HCT116 (cell line): ENCODE data around the gene GALNT7. TPM values are rescaled to one million over a fixed set of nuclear protein-coding genes. Genes with fewer than 3 reads are reported as not detected.

ENCODE experiments used
- ATAC-seq: fragments of 200-7000 bp; cut with Tn5 transposase; 2 replicates; pipeline ENCODE4 v1.9.1; 2020; ENCODE audit warnings: mild to moderate bottlenecking, moderate library complexity
- BruUV-seq: library from RNA; stranded (reverse); fragments of 400-500 nt; replicated peaks from 2 replicates; lab custom pipeline; 2021; lab: Mats Ljungman, UMichigan
- CTCF ChIA-PET: fragments of 300-600 bp; sonication (Branson Sonifier 250); formaldehyde crosslinking; loops from one replicate; lab custom pipeline; 2021; ENCODE audit warnings: antibody characterized with exemption; lab: Charles Lee
- POLR2A ChIA-PET: fragments of 300-600, 350-600 bp; sonication (Branson Sonifier 250); formaldehyde crosslinking; loops from one replicate; lab custom pipeline; 2021; ENCODE audit warnings: antibody characterized with exemption; lab: Charles Lee
- RAD21 ChIA-PET, 2 experiments: fragments of 300-600 bp; sonication (Branson Sonifier 250); formaldehyde crosslinking; loops; one replicate each; lab custom pipeline; 2023; ENCODE audit warnings: low total read pairs in 2 of 2; ENCODE audit not compliant: uncharacterized antibody in 2 of 2, unreplicated experiment in 2 of 2, low non-redundant PET in 1 of 2; lab: Charles Lee
- DNase-seq: peaks from one replicate; pipeline ENCODE4 v3.0.0-alpha.2; 2010; ENCODE audit warnings: low read depth, low spot score
- H2AFZ ChIP-seq: fragments of 200-600 bp; shearing (Covaris generic), sonication (generic); 2 replicates; pipeline ENCODE4 v1.6.1; 2017; ENCODE audit warnings: low read depth, mixed run types, mixed read lengths, antibody characterized with exemption, low read length; ENCODE audit not compliant: poor library complexity, severe bottlenecking
- H3K27ac ChIP-seq: 2 replicates; pipeline ENCODE4 v1.5.1; 2012; ENCODE audit warnings: low read depth, low read length
- H3K27me3 ChIP-seq: fragments of 200-600 bp; sonication (generic); 2 replicates; pipeline ENCODE4 v1.6.1; 2016; ENCODE audit warnings: mixed run types, low read length, mixed read lengths; ENCODE audit not compliant: insufficient read depth
- H3K36me3 ChIP-seq, 2 experiments: fragments of 200-500 bp in 1 of 2; fragments of 200-600 bp in 1 of 2; sonication (Bioruptor generic) in 1 of 2; sonication (generic) in 1 of 2; 2 replicates each; pipeline versions ENCODE4 v1.5.1 to v1.6.1; 2014 to 2016; ENCODE audit warnings: low read length in 2 of 2, inconsistent platforms in 1 of 2, mixed read lengths in 1 of 2, mixed run types in 1 of 2; ENCODE audit not compliant: insufficient read depth in 2 of 2, control insufficient read depth in 1 of 2
- H3K4me1 ChIP-seq, 2 experiments: fragments of 200-600 bp in 1 of 2; sonication (generic) in 1 of 2; 2 replicates each; pipeline versions ENCODE4 v1.5.1 to v1.6.1; 2012 to 2017; ENCODE audit warnings: low read length in 2 of 2, inconsistent platforms in 1 of 2, mild to moderate bottlenecking in 1 of 2, mixed read lengths in 1 of 2, mixed run types in 1 of 2, moderate library complexity in 1 of 2; ENCODE audit not compliant: insufficient read depth in 2 of 2, control insufficient read depth in 1 of 2
- H3K4me2 ChIP-seq: fragments of 200-600 bp; sonication (generic); 2 replicates; pipeline ENCODE4 v1.6.1; 2017; ENCODE audit warnings: mixed run types, low read length, mixed read lengths
- H3K4me3 ChIP-seq, 2 experiments: fragments of 200-600 bp in 1 of 2; sonication (generic) in 1 of 2; replicated peaks in 1 of 2; 2 replicates each; pipeline ENCODE4 v1.5.1; 2011 to 2016; ENCODE audit warnings: low read length in 2 of 2, control low read depth in 1 of 2, low read depth in 1 of 2, mild to moderate bottlenecking in 1 of 2, mixed read lengths in 1 of 2, mixed run types in 1 of 2
- H3K79me2 ChIP-seq: fragments of 200-600 bp; sonication (generic); 2 replicates; pipeline ENCODE4 v1.6.1; 2017; ENCODE audit warnings: mild to moderate bottlenecking, mixed run types, low read length, moderate library complexity, mixed read lengths; ENCODE audit not compliant: insufficient read depth
- H3K9ac ChIP-seq: fragments of 200-600 bp; sonication (generic); 2 replicates; pipeline ENCODE4 v1.6.1; 2016; ENCODE audit warnings: low read length, mixed read lengths
- H3K9me2 ChIP-seq: fragments of 200-600 bp; sonication (generic), shearing (Covaris generic); 2 replicates; pipeline ENCODE4 v1.6.1; 2017; ENCODE audit warnings: mixed run types, mild to moderate bottlenecking, moderate library complexity; ENCODE audit not compliant: insufficient read depth
- H3K9me3 ChIP-seq, 2 experiments: fragments of 200-500 bp in 1 of 2; fragments of 200-600 bp in 1 of 2; sonication (Bioruptor generic) in 1 of 2; sonication (generic) in 1 of 2; 2 replicates each; pipeline ENCODE4 v1.6.1; 2014 to 2017; ENCODE audit warnings: low read length in 2 of 2, mixed read lengths in 2 of 2, inconsistent platforms in 1 of 2, low read depth in 1 of 2, mild to moderate bottlenecking in 1 of 2, mixed run types in 1 of 2, moderate library complexity in 1 of 2; ENCODE audit not compliant: control insufficient read depth in 1 of 2, insufficient read depth in 1 of 2
- H4K20me1 ChIP-seq: fragments of 200-600 bp; sonication (generic), shearing (Covaris generic); 2 replicates; pipeline ENCODE4 v1.6.1; 2017; ENCODE audit warnings: mixed run types, mild to moderate bottlenecking, moderate library complexity; ENCODE audit not compliant: insufficient read depth
- CBX3 ChIP-seq: IDR thresholded peaks from 2 replicates; pipeline ENCODE4 v1.6.1; 2012; ENCODE audit warnings: low read depth
- CTCF ChIP-seq, 3 experiments: fragments of 200-600 bp in 1 of 3; sonication (generic) in 1 of 3; IDR thresholded peaks in 2 of 3; conservative IDR thresholded peaks in 1 of 3; 2 replicates each; pipeline ENCODE4 v1.5.1; 2012 to 2017; ENCODE audit warnings: low read depth in 2 of 3, low read length in 2 of 3, antibody characterized with exemption in 1 of 3, borderline replicate concordance in 1 of 3, control low read depth in 1 of 3, mild to moderate bottlenecking in 1 of 3, mixed read lengths in 1 of 3, mixed run types in 1 of 3, moderate library complexity in 1 of 3; ENCODE audit not compliant: insufficient read depth in 1 of 3
- EGR1 ChIP-seq: IDR thresholded peaks from 2 replicates; pipeline ENCODE4 v1.6.1; 2012; ENCODE audit warnings: low read depth
- ELF1 ChIP-seq: IDR thresholded peaks from 2 replicates; pipeline ENCODE4 v1.6.1; 2012; ENCODE audit warnings: low read depth, borderline replicate concordance
- EZH2 ChIP-seq: fragments of 200-600 bp; sonication (generic); IDR thresholded peaks from 2 replicates; pipeline ENCODE4 v1.6.1; 2017; ENCODE audit warnings: antibody characterized with exemption, mixed run types
- EZH2phosphoT487 ChIP-seq: fragments of 200-600 bp; IDR thresholded peaks from 2 replicates; pipeline ENCODE4 v1.6.1; 2018; ENCODE audit warnings: antibody characterized with exemption, borderline replicate concordance
- FOSL1 ChIP-seq: IDR thresholded peaks from 2 replicates; pipeline ENCODE4 v1.6.1; 2012; ENCODE audit warnings: low read depth
- JUND ChIP-seq: IDR thresholded peaks from 2 replicates; pipeline ENCODE4 v1.6.1; 2012
- POLR2AphosphoS5 ChIP-seq: IDR thresholded peaks from 2 replicates; pipeline ENCODE4 v1.6.1; 2011; ENCODE audit warnings: mild to moderate bottlenecking, low read depth, low read length, moderate library complexity
- RAD21 ChIP-seq: IDR thresholded peaks from 2 replicates; pipeline ENCODE4 v1.6.1; 2012; ENCODE audit warnings: low read depth, mild to moderate bottlenecking
- SIN3A ChIP-seq: IDR thresholded peaks from 2 replicates; pipeline ENCODE4 v1.6.1; 2012; ENCODE audit warnings: low read depth
- SP1 ChIP-seq: IDR thresholded peaks from 2 replicates; pipeline ENCODE4 v1.6.1; 2012; ENCODE audit warnings: low read depth
- SRF ChIP-seq: IDR thresholded peaks from 2 replicates; pipeline ENCODE4 v1.6.1; 2012; ENCODE audit warnings: low read depth
- TCF7L2 ChIP-seq: IDR thresholded peaks from 2 replicates; pipeline ENCODE4 v1.7.0; 2011; ENCODE audit warnings: borderline replicate concordance, inconsistent platforms; ENCODE audit not compliant: insufficient read depth, insufficient read length; ENCODE audit errors: extremely low read depth
- YY1 ChIP-seq: IDR thresholded peaks from 2 replicates; pipeline ENCODE4 v1.6.1; 2011; ENCODE audit warnings: low read length, low read depth, moderate library complexity, mild to moderate bottlenecking; ENCODE audit not compliant: insufficient replicate concordance; ENCODE audit errors: extremely low read depth
- ZFX ChIP-seq: fragments of 450-650 bp; IDR thresholded peaks from 2 replicates; pipeline ENCODE4 v1.6.1; 2017
- intact Hi-C: fragments of 100-400 bp; cut with micrococcal nuclease; formaldehyde crosslinking; loops from 2 replicates; pipeline ENCODE4 v1.10.0; 2022
- total RNA-seq: library from RNA; stranded (reverse); gene quantifications from one replicate; pipeline ENCODE4 v1.2.1, GENCODE V29; 2021; ENCODE audit not compliant: unreplicated experiment
- TF ChIP-seq, protein P1 (sequence below): IDR thresholded peaks from 2 replicates; pipeline ENCODE4 v1.6.1; 2011; ENCODE audit warnings: mild to moderate bottlenecking, low read length, moderate library complexity; ENCODE audit not compliant: insufficient replicate concordance; ENCODE audit errors: extremely low read depth
- TF ChIP-seq, protein P2 (sequence below): IDR thresholded peaks from 2 replicates; pipeline ENCODE4 v1.6.1; 2012
- TF ChIP-seq, protein P3 (sequence below): IDR thresholded peaks from 2 replicates; pipeline ENCODE4 v1.6.1; 2012; ENCODE audit warnings: low read depth

Gene GALNT7
- total RNA-seq, 1 experiment from 2014 or later = 21.3 TPM

DNA sequence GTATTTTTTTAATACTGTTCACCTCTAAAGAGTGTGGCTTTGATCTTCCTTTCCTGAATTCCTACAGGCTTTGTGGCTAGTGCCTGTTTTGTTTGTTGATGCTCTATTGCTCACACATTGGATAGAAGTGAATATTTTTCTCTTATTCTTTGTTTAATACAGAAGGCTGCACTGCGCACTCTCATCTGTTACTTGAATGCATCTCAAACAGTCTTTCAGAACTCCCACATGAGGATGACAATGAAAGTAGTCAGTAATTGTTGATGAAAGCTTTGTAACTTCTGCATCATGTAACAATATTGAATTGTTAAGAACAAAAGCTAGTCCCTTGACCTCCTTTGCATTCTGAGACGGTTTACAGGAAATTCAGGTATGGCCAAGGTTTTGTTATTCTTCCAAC is 29.1 kb upstream of the GALNT7 start:
- no peaks in the 10 kb centered on the region for H3K36me3 ChIP-seq
- ChIA-PET CTCF (no interaction called here), RAD21 (no interaction called here), POLR2A (no interaction called here)
- no TSS peak for BruUV-seq
- no peaks in the 10 kb centered on the region for H3K4me1 ChIP-seq
- DNase-seq = no peak
- H3K9ac ChIP-seq = no peak overlapping the region
- H3K4me3 ChIP-seq = no peak overlapping the region
- TF ChIP-seq, protein P1, sequence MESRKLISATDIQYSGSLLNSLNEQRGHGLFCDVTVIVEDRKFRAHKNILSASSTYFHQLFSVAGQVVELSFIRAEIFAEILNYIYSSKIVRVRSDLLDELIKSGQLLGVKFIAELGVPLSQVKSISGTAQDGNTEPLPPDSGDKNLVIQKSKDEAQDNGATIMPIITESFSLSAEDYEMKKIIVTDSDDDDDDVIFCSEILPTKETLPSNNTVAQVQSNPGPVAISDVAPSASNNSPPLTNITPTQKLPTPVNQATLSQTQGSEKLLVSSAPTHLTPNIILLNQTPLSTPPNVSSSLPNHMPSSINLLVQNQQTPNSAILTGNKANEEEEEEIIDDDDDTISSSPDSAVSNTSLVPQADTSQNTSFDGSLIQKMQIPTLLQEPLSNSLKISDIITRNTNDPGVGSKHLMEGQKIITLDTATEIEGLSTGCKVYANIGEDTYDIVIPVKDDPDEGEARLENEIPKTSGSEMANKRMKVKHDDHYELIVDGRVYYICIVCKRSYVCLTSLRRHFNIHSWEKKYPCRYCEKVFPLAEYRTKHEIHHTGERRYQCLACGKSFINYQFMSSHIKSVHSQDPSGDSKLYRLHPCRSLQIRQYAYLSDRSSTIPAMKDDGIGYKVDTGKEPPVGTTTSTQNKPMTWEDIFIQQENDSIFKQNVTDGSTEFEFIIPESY = no peak
- no peak for TF ChIP-seq SP1
- TF ChIP-seq SIN3A = no peak
- TF ChIP-seq FOSL1 = no peak
- no peak for TF ChIP-seq TCF7L2
- TF ChIP-seq, protein P2, sequence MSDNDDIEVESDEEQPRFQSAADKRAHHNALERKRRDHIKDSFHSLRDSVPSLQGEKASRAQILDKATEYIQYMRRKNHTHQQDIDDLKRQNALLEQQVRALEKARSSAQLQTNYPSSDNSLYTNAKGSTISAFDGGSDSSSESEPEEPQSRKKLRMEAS = no peak
- TF ChIP-seq ZFX = no peak
- TF ChIP-seq CTCF (IDR thresholded peaks at IDR 0.05 in 2 of 3, conservative IDR thresholded peaks at IDR 0.05 in 1 of 3; ENCODE audit: borderline replicate concordance in 1 of 3, insufficient read depth in 1 of 3, low read depth in 2 of 3, low read length in 2 of 3) = no peak
- TF ChIP-seq, protein P3, sequence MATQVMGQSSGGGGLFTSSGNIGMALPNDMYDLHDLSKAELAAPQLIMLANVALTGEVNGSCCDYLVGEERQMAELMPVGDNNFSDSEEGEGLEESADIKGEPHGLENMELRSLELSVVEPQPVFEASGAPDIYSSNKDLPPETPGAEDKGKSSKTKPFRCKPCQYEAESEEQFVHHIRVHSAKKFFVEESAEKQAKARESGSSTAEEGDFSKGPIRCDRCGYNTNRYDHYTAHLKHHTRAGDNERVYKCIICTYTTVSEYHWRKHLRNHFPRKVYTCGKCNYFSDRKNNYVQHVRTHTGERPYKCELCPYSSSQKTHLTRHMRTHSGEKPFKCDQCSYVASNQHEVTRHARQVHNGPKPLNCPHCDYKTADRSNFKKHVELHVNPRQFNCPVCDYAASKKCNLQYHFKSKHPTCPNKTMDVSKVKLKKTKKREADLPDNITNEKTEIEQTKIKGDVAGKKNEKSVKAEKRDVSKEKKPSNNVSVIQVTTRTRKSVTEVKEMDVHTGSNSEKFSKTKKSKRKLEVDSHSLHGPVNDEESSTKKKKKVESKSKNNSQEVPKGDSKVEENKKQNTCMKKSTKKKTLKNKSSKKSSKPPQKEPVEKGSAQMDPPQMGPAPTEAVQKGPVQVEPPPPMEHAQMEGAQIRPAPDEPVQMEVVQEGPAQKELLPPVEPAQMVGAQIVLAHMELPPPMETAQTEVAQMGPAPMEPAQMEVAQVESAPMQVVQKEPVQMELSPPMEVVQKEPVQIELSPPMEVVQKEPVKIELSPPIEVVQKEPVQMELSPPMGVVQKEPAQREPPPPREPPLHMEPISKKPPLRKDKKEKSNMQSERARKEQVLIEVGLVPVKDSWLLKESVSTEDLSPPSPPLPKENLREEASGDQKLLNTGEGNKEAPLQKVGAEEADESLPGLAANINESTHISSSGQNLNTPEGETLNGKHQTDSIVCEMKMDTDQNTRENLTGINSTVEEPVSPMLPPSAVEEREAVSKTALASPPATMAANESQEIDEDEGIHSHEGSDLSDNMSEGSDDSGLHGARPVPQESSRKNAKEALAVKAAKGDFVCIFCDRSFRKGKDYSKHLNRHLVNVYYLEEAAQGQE = no peak
- TF ChIP-seq JUND = no peak
- no peak for TF ChIP-seq YY1
- TF ChIP-seq RAD21 = no peak
- no peak for TF ChIP-seq CBX3
- TF ChIP-seq EZH2phosphoT487 = no peak
- no peak for TF ChIP-seq SRF
- TF ChIP-seq POLR2AphosphoS5 = no peak
- no peak for TF ChIP-seq EZH2
- TF ChIP-seq ELF1 = no peak
- no peak for TF ChIP-seq EGR1
- H3K27me3 ChIP-seq = no peaks in the 10 kb centered on the region
- no peak for ATAC-seq
- H3K9me2 ChIP-seq = no peaks in the 10 kb centered on the region
- no peak overlapping the region for H3K27ac ChIP-seq
- H3K79me2 ChIP-seq = no peaks in the 10 kb centered on the region
- no peak overlapping the region for H2AFZ ChIP-seq
- no peaks in the 10 kb centered on the region for H4K20me1 ChIP-seq
- intact Hi-C loops = no loop called here
- H3K9me3 ChIP-seq = no peaks in the 10 kb centered on the region
- H3K4me2 ChIP-seq = no peak overlapping the region
